A549 (cell line): ENCODE measurements around the gene SAXO2. TPM values are rescaled to one million over a fixed set of nuclear protein-coding genes. Genes with fewer than 3 reads are reported as not detected.
A peak's percentile ranks its signal among the peaks of the same experiment; 100 is the strongest.
"Not testable (repeated sequence)": the region's sequence is repeated elsewhere in the genome, so short reads cannot be mapped to it uniquely, and the experiment has no call there.

Source experiments
- ATAC-seq, 2 experiments: fragments of 200-7000 bp in 1 of 2; fragments of >200 bp in 1 of 2; cut with Nextera tagmentation in 1 of 2; cut with Tn5 transposase in 1 of 2; 3 replicates each; pipeline versions ENCODE4 v1.8.0 to v1.9.1; 2018 to 2020; ENCODE audit warnings: mild to moderate bottlenecking in 1 of 2, moderate library complexity in 1 of 2
- CTCF ChIA-PET: fragments of 300-600 bp; sonication (Branson Sonifier 250); formaldehyde crosslinking; extraction: SDS; loops from one replicate; lab custom pipeline; 2021; ENCODE audit warnings: antibody characterized with exemption, inconsistent platforms; lab: Yijun Ruan, JAX
- POLR2A ChIA-PET: fragments of 350-600 bp; formaldehyde crosslinking; extraction: SDS; loops from one replicate; lab custom pipeline; 2021; ENCODE audit warnings: antibody characterized with exemption, inconsistent platforms; lab: Yijun Ruan, JAX
- DNase-seq, 2 experiments: peaks; one replicate each; pipeline versions ENCODE4 v3.0.0 to v3.0.0-alpha.2; 2011 to 2016; ENCODE audit warnings: low read depth in 1 of 2, low spot score in 1 of 2
- FAIRE-seq: peaks from 2 replicates; lab custom pipeline; 2011; peaks lifted over from hg19 to GRCh38; lab: Jason Lieb, UNC
- H3K27ac ChIP-seq, 2 experiments: fragments of >200 bp; sonication (Bioruptor Twin); formaldehyde crosslinking; 3 replicates each; pipeline ENCODE4 v1.5.1; 2016 to 2017
- H3K4me1 ChIP-seq: fragments of >200 bp; sonication (Bioruptor Twin); formaldehyde crosslinking; 3 replicates; pipeline ENCODE4 v1.6.1; 2016
- H3K4me2 ChIP-seq: fragments of >200 bp; sonication (Bioruptor Twin); formaldehyde crosslinking; 3 replicates; pipeline ENCODE4 v1.6.1; 2016
- H3K4me3 ChIP-seq: fragments of >200 bp; sonication (Bioruptor Twin); formaldehyde crosslinking; 3 replicates; pipeline ENCODE4 v1.5.1; 2016
- H3K9me3 ChIP-seq: fragments of >200 bp; sonication (Bioruptor Twin); formaldehyde crosslinking; 3 replicates; pipeline ENCODE4 v1.6.1; 2016
- RAD21 ChIP-seq, 2 experiments: fragments of >200 bp in 1 of 2; sonication (Bioruptor Twin) in 1 of 2; formaldehyde crosslinking in 1 of 2; IDR thresholded peaks in 1 of 2; conservative IDR thresholded peaks in 1 of 2; 2 replicates in 1 of 2; 3 replicates in 1 of 2; pipeline ENCODE4 v1.6.1; 2012 to 2018; ENCODE audit warnings: inconsistent platforms in 1 of 2
- WGBS: methylation state at CpG from one replicate; pipeline ENCODE4 v1.1.6; 2017; ENCODE audit errors: missing lambda C conversion rate; 5-methylcytosine and 5-hydroxymethylcytosine counted together
- polyA plus RNA-seq, 4 experiments: library from polyadenylated mRNA; depleted of rRNA in 3 of 4; stranded (reverse); fragments of >200 nt; fragmentation: RNase III in 1 of 4; extraction: RNeasy Plus Mini Kit Qiagen cat#74134 plus additional on column Dnase treatment in 1 of 4; gene quantifications; 2 replicates in 3 of 4; 3 replicates in 1 of 4; pipeline ENCODE4 v1.2.3, GENCODE V29; 2011 to 2017

The SAXO2 gene
- polyA plus RNA-seq, 2 of the 4 experiments (the other 2 are of a cell fraction): 1.1 to 2.5 TPM

GRCh38 chr15:82324831-82325230 lies 62.2 kb downstream of the SAXO2 start:
- H3K4me3 ChIP-seq, ATAC-seq, DNase-seq, H3K4me1 ChIP-seq, FAIRE-seq, CTCF ChIA-PET, POLR2A ChIA-PET, H3K9me3 ChIP-seq, H3K4me2 ChIP-seq, H3K27ac ChIP-seq: not testable (repeated sequence)
- WGBS: 60% methylated on average over 5 of the region's 6 CpGs

- CTCF ChIA-PET, FAIRE-seq, H3K9me3 ChIP-seq, POLR2A ChIA-PET, H3K4me1 ChIP-seq, ATAC-seq, H3K4me2 ChIP-seq, H3K4me3 ChIP-seq, H3K27ac ChIP-seq, DNase-seq: not testable (repeated sequence)
- WGBS: 83% methylated on average over 8 of the region's 10 CpGs
Measured at GRCh38 chr15:82325646-82326045, 63.0 kb downstream of the SAXO2 start.

GRCh38 chr15:82326896-82327295 lies 64.3 kb downstream of the SAXO2 start:
- H3K27ac ChIP-seq, DNase-seq, ATAC-seq, H3K4me2 ChIP-seq, H3K4me1 ChIP-seq, CTCF ChIA-PET, FAIRE-seq, H3K4me3 ChIP-seq, H3K9me3 ChIP-seq, POLR2A ChIA-PET: not testable (repeated sequence)
- WGBS: 65% methylated on average over 11 of the region's 23 CpGs

- CTCF ChIA-PET, POLR2A ChIA-PET, H3K4me3 ChIP-seq, FAIRE-seq, DNase-seq, H3K4me1 ChIP-seq, H3K4me2 ChIP-seq, H3K27ac ChIP-seq, ATAC-seq, H3K9me3 ChIP-seq: not testable (repeated sequence)
- WGBS: 80% methylated on average over 3 of the region's 10 CpGs
Measured at GRCh38 chr15:82327372-82327771, 64.8 kb downstream of the SAXO2 start.

- POLR2A ChIA-PET, H3K4me3 ChIP-seq, H3K4me1 ChIP-seq, CTCF ChIA-PET, H3K9me3 ChIP-seq, FAIRE-seq, H3K4me2 ChIP-seq, H3K27ac ChIP-seq, DNase-seq: not testable (repeated sequence)
- ATAC-seq: peak; percentile 39 to 72; a peak in 4 of 6 replicates
- TF ChIP-seq RAD21 (conservative IDR thresholded peaks at IDR 0.05 in 1 of 2, IDR thresholded peaks at IDR 0.05 in 1 of 2): 0 out of 5 replicates have a peak, but pooled peaks of 1 of the 2 experiments have one; percentile 17
- no CpG with 5 or more reads among the region's 13 CpGs for WGBS
Measured at GRCh38 chr15:82329039-82329438, 66.4 kb downstream of the SAXO2 start.

- DNase-seq, POLR2A ChIA-PET: not testable (repeated sequence)
- WGBS: 68% methylated on average over 5 of the region's 11 CpGs
Measured at GRCh38 chr15:82330921-82331320, 68.3 kb downstream of the SAXO2 start.

GRCh38 chr15:82331576-82332304 lies 69.1 kb downstream of the SAXO2 start:
- ATAC-seq, H3K9me3 ChIP-seq, H3K4me2 ChIP-seq, H3K4me1 ChIP-seq, H3K27ac ChIP-seq, H3K4me3 ChIP-seq, POLR2A ChIA-PET, FAIRE-seq, DNase-seq, CTCF ChIA-PET: not testable (repeated sequence)
- 100% methylated on average over 1 of the region's 3 CpGs for WGBS

More at GRCh38 chr15:82330921-82331320, 68.3 kb downstream of the SAXO2 start:
- ATAC-seq, FAIRE-seq, H3K9me3 ChIP-seq, H3K4me1 ChIP-seq, H3K4me3 ChIP-seq, H3K4me2 ChIP-seq, CTCF ChIA-PET, H3K27ac ChIP-seq: not testable (repeated sequence)

- H3K4me1 ChIP-seq, H3K9me3 ChIP-seq, POLR2A ChIA-PET, H3K27ac ChIP-seq, FAIRE-seq, H3K4me3 ChIP-seq, H3K4me2 ChIP-seq, DNase-seq, CTCF ChIA-PET: not testable (repeated sequence)
- WGBS: 69% methylated on average over 10 of the region's 13 CpGs
- peak in 1 of 2 experiments; percentile 15; a peak in 3 of 6 replicates for ATAC-seq
Measured at GRCh38 chr15:82332711-82333602, 70.3 kb downstream of the SAXO2 start.

GRCh38 chr15:82333603-82334553 lies 71.3 kb downstream of the SAXO2 start:
- H3K4me1 ChIP-seq, H3K9me3 ChIP-seq, H3K27ac ChIP-seq, FAIRE-seq, POLR2A ChIA-PET, H3K4me3 ChIP-seq, DNase-seq, H3K4me2 ChIP-seq, ATAC-seq, CTCF ChIA-PET: not testable (repeated sequence)
- 85% methylated on average over 31 of the region's 43 CpGs for WGBS
